OCI-LY3 (cell line): ENCODE data around the gene FOXRED1.

Source experiments
- H2AFZ ChIP-seq: fragments of 200-600, 300-600 bp; shearing (Covaris generic); 2 replicates; pipeline ENCODE4 v1.6.0; 2014; ENCODE audit warnings: antibody characterized with exemption, low read depth, low read length
- H3K27ac ChIP-seq: fragments of 200-600, 300-600 bp; sonication (generic); 2 replicates; pipeline ENCODE4 v1.5.1; 2014; ENCODE audit warnings: mild to moderate bottlenecking, low read length, moderate library complexity, mixed read lengths
- H3K27me3 ChIP-seq: fragments of 200-600, 300-600 bp; sonication (generic); 2 replicates; pipeline ENCODE4 v1.6.1; 2014; ENCODE audit warnings: low read depth, low read length, mixed read lengths
- H3K36me3 ChIP-seq: fragments of 200-600, 300-600 bp; sonication (generic); replicated peaks from 2 replicates; pipeline ENCODE3; 2014; ENCODE audit warnings: low read depth, low read length, mixed read lengths
- H3K4me1 ChIP-seq: fragments of 300-600, 200-600 bp; sonication (generic); 2 replicates; pipeline ENCODE4 v1.6.1; 2014; ENCODE audit warnings: low read length, mixed read lengths
- H3K4me2 ChIP-seq: fragments of 200-600, 300-600 bp; sonication (generic); 2 replicates; pipeline ENCODE4 v1.6.1; 2014; ENCODE audit warnings: low read length, mixed read lengths
- H3K4me3 ChIP-seq: fragments of 300-600, 200-600 bp; sonication (generic); 2 replicates; pipeline ENCODE4 v1.5.1; 2014; ENCODE audit warnings: antibody characterized with exemption, mild to moderate bottlenecking, low read length, moderate library complexity
- H3K79me2 ChIP-seq: fragments of 300-600, 200-600 bp; shearing (Covaris generic); 2 replicates; pipeline ENCODE4 v1.6.1; 2014; ENCODE audit warnings: mild to moderate bottlenecking, low read length, mixed read lengths
- H3K9ac ChIP-seq: fragments of 300-600, 200-600 bp; shearing (Covaris generic); 2 replicates; pipeline ENCODE4 v1.6.0; 2014; ENCODE audit warnings: mild to moderate bottlenecking, low read length, moderate library complexity
- H3K9me3 ChIP-seq: fragments of 200-600, 300-600 bp; shearing (Covaris generic); 2 replicates; pipeline ENCODE4 v1.6.1; 2014; ENCODE audit warnings: low read length, mixed read lengths; ENCODE audit not compliant: insufficient read depth
- H4K20me1 ChIP-seq: fragments of 200-600, 300-600 bp; sonication (generic); 2 replicates; pipeline ENCODE4 v1.6.1; 2016; ENCODE audit warnings: low read length, mixed read lengths; ENCODE audit not compliant: insufficient read depth
- EZH2phosphoT487 ChIP-seq: fragments of 200-600 bp; shearing (Covaris generic); IDR thresholded peaks from 2 replicates; pipeline ENCODE4 v1.6.1; 2018; ENCODE audit warnings: antibody characterized with exemption, mixed run types, low read depth
- TF ChIP-seq, protein P1 (sequence below): fragments of 200-600, 300-600 bp; sonication (generic); IDR thresholded peaks from 2 replicates; pipeline ENCODE4 v1.5.1; 2014; ENCODE audit warnings: antibody characterized with exemption, low read length, low read depth

Gene FOXRED1

DNA sequence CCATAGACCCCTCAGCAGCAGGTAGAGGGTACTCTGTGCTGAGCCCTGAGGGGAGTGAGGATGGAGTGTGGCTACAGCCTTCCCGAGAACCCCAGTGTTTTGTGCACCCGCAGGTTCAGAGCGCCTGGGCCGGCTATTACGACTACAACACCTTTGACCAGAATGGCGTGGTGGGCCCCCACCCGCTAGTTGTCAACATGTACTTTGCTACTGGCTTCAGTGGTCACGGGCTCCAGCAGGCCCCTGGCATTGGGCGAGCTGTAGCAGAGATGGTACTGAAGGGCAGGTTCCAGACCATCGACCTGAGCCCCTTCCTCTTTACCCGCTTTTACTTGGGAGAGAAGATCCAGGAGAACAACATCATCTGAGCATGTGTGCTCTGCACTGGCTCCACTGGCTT, 8.4 kb downstream of the FOXRED1 start:
- no peaks in the 10 kb centered on the region for H3K9me3 ChIP-seq
- no peak overlapping the region for H2AFZ ChIP-seq
- H4K20me1 ChIP-seq, result no peaks in the 10 kb centered on the region
- no peak overlapping the region for H3K9ac ChIP-seq
- TF ChIP-seq EZH2phosphoT487, result no peak
- TF ChIP-seq, protein P1, sequence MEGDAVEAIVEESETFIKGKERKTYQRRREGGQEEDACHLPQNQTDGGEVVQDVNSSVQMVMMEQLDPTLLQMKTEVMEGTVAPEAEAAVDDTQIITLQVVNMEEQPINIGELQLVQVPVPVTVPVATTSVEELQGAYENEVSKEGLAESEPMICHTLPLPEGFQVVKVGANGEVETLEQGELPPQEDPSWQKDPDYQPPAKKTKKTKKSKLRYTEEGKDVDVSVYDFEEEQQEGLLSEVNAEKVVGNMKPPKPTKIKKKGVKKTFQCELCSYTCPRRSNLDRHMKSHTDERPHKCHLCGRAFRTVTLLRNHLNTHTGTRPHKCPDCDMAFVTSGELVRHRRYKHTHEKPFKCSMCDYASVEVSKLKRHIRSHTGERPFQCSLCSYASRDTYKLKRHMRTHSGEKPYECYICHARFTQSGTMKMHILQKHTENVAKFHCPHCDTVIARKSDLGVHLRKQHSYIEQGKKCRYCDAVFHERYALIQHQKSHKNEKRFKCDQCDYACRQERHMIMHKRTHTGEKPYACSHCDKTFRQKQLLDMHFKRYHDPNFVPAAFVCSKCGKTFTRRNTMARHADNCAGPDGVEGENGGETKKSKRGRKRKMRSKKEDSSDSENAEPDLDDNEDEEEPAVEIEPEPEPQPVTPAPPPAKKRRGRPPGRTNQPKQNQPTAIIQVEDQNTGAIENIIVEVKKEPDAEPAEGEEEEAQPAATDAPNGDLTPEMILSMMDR, result no peak
- H3K27me3 ChIP-seq, result no peaks in the 10 kb centered on the region
- no peak overlapping the region for H3K27ac ChIP-seq
- no peak overlapping the region for H3K4me2 ChIP-seq
- no peaks in the 10 kb centered on the region for H3K79me2 ChIP-seq
- peaks cover 39% of the 10 kb centered on the region for H3K36me3 ChIP-seq
- H3K4me1 ChIP-seq, result no peaks in the 10 kb centered on the region
- no peak overlapping the region for H3K4me3 ChIP-seq

- no peaks in the 10 kb centered on the region for H4K20me1 ChIP-seq
These were observed 8.8 kb downstream of the FOXRED1 start for GRCh38 chr11:126277780-126278179.

GRCh38 chr11:126279191-126279590, 10.2 kb downstream of the FOXRED1 start:
- Histone ChIP-seq H3K9me3 (no peaks in the 10 kb centered on the region), H3K27me3 (no peaks in the 10 kb centered on the region), H3K4me3 (no peak overlapping the region), H3K27ac (no peak overlapping the region), H3K79me2 (peaks cover 2% of the 10 kb centered on the region; the same call in 1 of the 2 replicates), H2AFZ (no peak overlapping the region), H3K9ac (no peak overlapping the region), H3K4me1 (peaks cover 5% of the 10 kb centered on the region), H3K36me3 (peaks cover 28% of the 10 kb centered on the region), H4K20me1 (no peaks in the 10 kb centered on the region), H3K4me2 (no peak overlapping the region)
- TF ChIP-seq, protein P1, result no peak
- no peak for TF ChIP-seq EZH2phosphoT487

More at GRCh38 chr11:126277780-126278179, 8.8 kb downstream of the FOXRED1 start:
- Histone ChIP-seq H3K27ac (no peak overlapping the region), H3K27me3 (no peaks in the 10 kb centered on the region), H3K4me3 (no peak overlapping the region), H3K4me1 (peaks cover 3% of the 10 kb centered on the region; the same call in 1 of the 2 replicates), H3K9ac (no peak overlapping the region), H2AFZ (no peak overlapping the region), H3K36me3 (peaks cover 35% of the 10 kb centered on the region), H3K9me3 (no peaks in the 10 kb centered on the region), H3K4me2 (no peak overlapping the region), H3K79me2 (no peaks in the 10 kb centered on the region)
- TF ChIP-seq, protein P1, result no peak
- TF ChIP-seq EZH2phosphoT487, result no peak

DNA sequence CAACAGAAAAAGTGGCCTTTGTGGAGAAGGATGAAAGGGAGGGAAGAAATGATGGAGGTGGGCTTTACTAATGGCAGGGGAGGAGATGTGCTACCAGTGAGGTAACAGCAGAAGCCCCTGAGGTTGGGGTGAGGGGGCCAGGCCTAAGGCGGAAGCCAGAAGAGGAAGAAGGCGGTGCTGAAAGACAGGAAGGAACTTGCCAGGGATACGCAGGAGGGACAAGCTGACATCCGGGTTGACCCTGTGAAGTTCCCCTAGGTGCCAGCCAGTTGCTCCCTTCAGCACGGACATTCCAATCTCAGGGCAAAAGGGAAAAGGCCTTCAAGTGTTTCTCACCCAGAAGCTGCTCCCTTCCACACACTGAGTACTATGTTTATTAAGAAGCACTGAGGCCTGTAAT, 11.6 kb downstream of the FOXRED1 start:
- Histone ChIP-seq H3K27ac (no peak overlapping the region), H3K79me2 (peaks cover 4% of the 10 kb centered on the region; the same call in 1 of the 2 replicates), H3K4me1 (peaks cover 13% of the 10 kb centered on the region), H4K20me1 (no peaks in the 10 kb centered on the region), H3K4me3 (no peak overlapping the region), H3K4me2 (no peak overlapping the region), H3K9me3 (no peaks in the 10 kb centered on the region), H2AFZ (no peak overlapping the region), H3K27me3 (no peaks in the 10 kb centered on the region), H3K36me3 (peaks cover 16% of the 10 kb centered on the region), H3K9ac (no peak overlapping the region)
- TF ChIP-seq, protein P1, result no peak
- TF ChIP-seq EZH2phosphoT487, result no peak
